Upper lobe of left lung (tissue), 6 donors: ENCODE data around the gene NCK2. TPM values are rescaled to one million over a fixed set of nuclear protein-coding genes. Genes with fewer than 3 reads are reported as not detected.

ENCODE experiments used
- ATAC-seq, 2 donors: fragments of 200-7000 bp; cut with Tn5 transposase; one replicate each; pipeline ENCODE4 v1.9.1; 2022; ENCODE audit warnings: mild to moderate bottlenecking in 2 of 2, moderate library complexity in 2 of 2; ENCODE audit not compliant: low FRiP score in 2 of 2
- DNase-seq, 2 donors: peaks; one replicate each; pipeline ENCODE4 v3.0.0-alpha.2; 2019 to 2020
- H3K27ac ChIP-seq, 4 donors: fragments of 200-600 bp; sonication (generic); one replicate each; pipeline ENCODE4 v1.5.1; 2016 to 2019
- H3K27me3 ChIP-seq, 4 donors: fragments of 200-600 bp; sonication (generic); one replicate each; pipeline ENCODE4 v1.5.1; 2017 to 2019
- H3K36me3 ChIP-seq, 4 donors: fragments of 200-600 bp; sonication (generic); one replicate each; pipeline ENCODE4 v1.5.1; 2016 to 2019
- H3K4me1 ChIP-seq, 4 donors: fragments of 200-600 bp; sonication (generic); one replicate each; pipeline ENCODE4 v1.5.1; 2018 to 2019
- H3K4me3 ChIP-seq, 4 donors: fragments of 200-600 bp; sonication (generic); one replicate each; pipeline ENCODE4 v1.5.1; 2017 to 2019; ENCODE audit warnings: mild to moderate bottlenecking in 2 of 4, moderate library complexity in 1 of 4
- H3K9me3 ChIP-seq, 4 donors: fragments of 200-600 bp; sonication (generic); one replicate each; pipeline ENCODE4 v1.5.1; 2018 to 2019
- CTCF ChIP-seq, 6 experiments: fragments of 450-650 bp in 4 of 6; fragments of 200-600 bp in 2 of 6; sonication (generic) in 2 of 6; IDR thresholded peaks; one replicate each; pipeline ENCODE4 v1.5.1; 2016 to 2019; ENCODE audit warnings: antibody characterized with exemption in 6 of 6
- EP300 ChIP-seq, 4 donors: sonication (generic); formaldehyde crosslinking; IDR thresholded peaks; one replicate each; pipeline ENCODE4 v1.5.1; 2017; ENCODE audit warnings: antibody characterized with exemption in 4 of 4, control low read depth in 2 of 4
- POLR2A ChIP-seq, 4 donors: fragments of 450-650 bp; IDR thresholded peaks; one replicate each; pipeline ENCODE4 v1.5.1; 2016 to 2017; ENCODE audit warnings: antibody characterized with exemption in 4 of 4, mild to moderate bottlenecking in 2 of 4
- POLR2AphosphoS5 ChIP-seq, 2 donors: sonication (generic); formaldehyde crosslinking; IDR thresholded peaks; one replicate each; pipeline ENCODE4 v1.5.1; 2017; ENCODE audit warnings: antibody characterized with exemption in 2 of 2
- WGBS, 2 donors: methylation state at CpG; one replicate each; pipeline ENCODE4 v1.1.5; 2017 to 2018; 5-methylcytosine and 5-hydroxymethylcytosine counted together
- total RNA-seq, 6 donors: library from RNA; depleted of rRNA in 4 of 6; stranded (reverse); fragments of >200 nt in 4 of 6; gene quantifications; one replicate each; pipeline versions ENCODE4 v1.1.0 to v1.2.1, GENCODE V29; 2016 to 2021
- donor health status: DM: no; HTN: no; CAD: no; lungs with moderate emphysema.
- donor health status: DM: no; HTN: yes; CAD: no; lungs with severe emphysema.

Gene NCK2
- total RNA-seq, 6 donors from 2014 or later = 29.3 to 48.6 (median 37.9) TPM

GRCh38 chr2:105929516-105929915 is 184.8 kb downstream of the NCK2 start:
- ATAC-seq (no peak), DNase-seq (no peak)
- Histone ChIP-seq H3K4me1 (peaks cover 0 to 5% (median 0%) of the 10 kb centered on the region in 4 donors), H3K27ac (no peak overlapping the region), H3K4me3 (no peak overlapping the region), H3K27me3 (no peaks in the 10 kb centered on the region), H3K9me3 (no peaks in the 10 kb centered on the region), H3K36me3 (no peaks in the 10 kb centered on the region)
- TF ChIP-seq EP300 (IDR thresholded peaks at IDR 0.05) (no peak), POLR2A (IDR thresholded peaks at IDR 0.05) (no peak), POLR2AphosphoS5 (IDR thresholded peaks at IDR 0.05) (no peak), CTCF (IDR thresholded peaks at IDR 0.05) (no peak)
- WGBS, 2 donors = 50 to 54% methylated on average over 2 of the region's 2 CpGs

- 84 to 87% methylated on average over 5 of the region's 5 CpGs for WGBS, 2 donors
- no peak for ATAC-seq
- TF ChIP-seq POLR2AphosphoS5 (IDR thresholded peaks at IDR 0.05) (no peak), CTCF (IDR thresholded peaks at IDR 0.05) (no peak)
- Histone ChIP-seq H3K9me3 (no peaks in the 10 kb centered on the region), H3K27ac (no peak overlapping the region), H3K4me3 (no peak overlapping the region), H3K27me3 (no peaks in the 10 kb centered on the region), H3K4me1 (peaks cover 0 to 5% (median 0%) of the 10 kb centered on the region in 4 donors), H3K36me3 (no peaks in the 10 kb centered on the region)
- no peak for DNase-seq
These were observed 187.9 kb downstream of the NCK2 start for GRCh38 chr2:105932582-105932981.

GRCh38 chr2:105933906-105934305 is 189.2 kb downstream of the NCK2 start:
- no peak for ATAC-seq
- WGBS, 2 donors = 97 to 100% methylated on average over 4 of the region's 4 CpGs
- no peak for TF ChIP-seq POLR2A (IDR thresholded peaks at IDR 0.05)
- TF ChIP-seq POLR2AphosphoS5 (IDR thresholded peaks at IDR 0.05) = no peak
- TF ChIP-seq CTCF (IDR thresholded peaks at IDR 0.05) = no peak
- TF ChIP-seq EP300 (IDR thresholded peaks at IDR 0.05) = no peak
- H3K4me3 ChIP-seq = no peak overlapping the region
- no peaks in the 10 kb centered on the region for H3K9me3 ChIP-seq
- DNase-seq = no peak
- no peaks in the 10 kb centered on the region for H3K27me3 ChIP-seq
- no peak overlapping the region for H3K27ac ChIP-seq
- peaks cover 0 to 5% (median 0%) of the 10 kb centered on the region in 4 donors for H3K4me1 ChIP-seq
- no peaks in the 10 kb centered on the region for H3K36me3 ChIP-seq

- Histone ChIP-seq H3K4me1 (peaks cover 0 to 3% (median 0%) of the 10 kb centered on the region in 4 donors), H3K36me3 (no peaks in the 10 kb centered on the region), H3K9me3 (peaks cover 0 to 1% (median 0%) of the 10 kb centered on the region in 4 donors), H3K4me3 (no peak overlapping the region), H3K27ac (no peak overlapping the region), H3K27me3 (no peaks in the 10 kb centered on the region)
- ATAC-seq = no peak
- 35 to 64% methylated on average over 6 to 7 of the region's 7 CpGs for WGBS, 2 donors
- TF ChIP-seq CTCF (IDR thresholded peaks at IDR 0.05) (no peak), POLR2A (IDR thresholded peaks at IDR 0.05) (no peak), EP300 (IDR thresholded peaks at IDR 0.05) (no peak), POLR2AphosphoS5 (IDR thresholded peaks at IDR 0.05) (no peak)
- DNase-seq = no peak
These were observed 189.8 kb downstream of the NCK2 start for GRCh38 chr2:105934467-105934866.

- Histone ChIP-seq H3K4me1 (no peaks in the 10 kb centered on the region), H3K27ac (no peak overlapping the region), H3K9me3 (peaks cover 0 to 3% (median 0%) of the 10 kb centered on the region in 4 donors), H3K27me3 (no peaks in the 10 kb centered on the region), H3K36me3 (no peaks in the 10 kb centered on the region), H3K4me3 (no peak overlapping the region)
- ATAC-seq (no peak), DNase-seq (no peak)
- TF ChIP-seq POLR2AphosphoS5 (IDR thresholded peaks at IDR 0.05) = no peak
- no peak for TF ChIP-seq CTCF (IDR thresholded peaks at IDR 0.05)
- 55 to 64% methylated on average over 3 of the region's 3 CpGs for WGBS, 2 donors
These were observed 190.4 kb downstream of the NCK2 start for GRCh38 chr2:105935063-105935462.
